Adrenal gland (tissue), 12 donors: ENCODE data around the gene BLZF1. TPM values are rescaled to one million over a fixed set of nuclear protein-coding genes. Genes with fewer than 3 reads are reported as not detected.

Experiments used
- DNase-seq, 7 donors: peaks; one replicate each; pipeline ENCODE4 v3.0.0-alpha.2; 2019 to 2020
- H3K27ac ChIP-seq, 5 donors: fragments of 200-600 bp; sonication (generic) in 4 of 5; 1 replicate in 3 of 5; 2 replicates in 2 of 5; pipeline versions ENCODE4 v1.5.1 to v1.8.0; 2016 to 2020; ENCODE audit warnings: mild to moderate bottlenecking in 1 of 5
- H3K27me3 ChIP-seq: fragments of 200-600 bp; 2 replicates; pipeline ENCODE4 v1.8.0; 2021
- H3K36me3 ChIP-seq, 2 donors: fragments of 200-600 bp; replicated peaks in 1 of 2; 1 replicate in 1 of 2; 2 replicates in 1 of 2; pipeline versions ENCODE4 v1.5.1 to v1.8.0; 2018 to 2022
- H3K4me1 ChIP-seq, 2 donors: fragments of 200-600 bp; replicated peaks in 1 of 2; 1 replicate in 1 of 2; 2 replicates in 1 of 2; pipeline versions ENCODE4 v1.5.1 to v1.8.0; 2018 to 2021
- H3K4me3 ChIP-seq, 4 donors: fragments of 200-600 bp; sonication (generic) in 3 of 4; one replicate each; pipeline ENCODE4 v1.5.1; 2016 to 2018
- H3K9me3 ChIP-seq, 3 donors: fragments of 200-600 bp; sonication (generic) in 1 of 3; replicated peaks in 1 of 3; 1 replicate in 2 of 3; 2 replicates in 1 of 3; pipeline versions ENCODE4 v1.5.1 to v1.8.0; 2016 to 2021
- POLR2A ChIP-seq, 2 donors: fragments of 450-650 bp; IDR thresholded peaks; one replicate each; pipeline ENCODE4 v1.6.1; 2017; ENCODE audit warnings: antibody characterized with exemption in 2 of 2, mild to moderate bottlenecking in 2 of 2, moderate library complexity in 1 of 2
- WGBS, 4 donors: extraction: QIAGEN DNeasy Blood & Tissue Kit in 2 of 4; methylation state at CpG; one replicate each; pipeline versions ENCODE4 v1.1.5 to v1.1.7; 2013 to 2017; 5-methylcytosine and 5-hydroxymethylcytosine counted together
- intact Hi-C, 2 donors: fragments of 100-400 bp; cut with DNase I; formaldehyde crosslinking; loops; one replicate each; pipeline versions ENCODE4 v1.14.1 to v1.15.0; 2022 to 2023
- polyA plus RNA-seq, 3 donors: library from polyadenylated mRNA; stranded (reverse); fragments of 200-250 nt in 2 of 3; fragments of 350-450 nt in 1 of 3; fragmentation: Illumina TruSeq in 1 of 3; extraction: RNeasy Lipid Tissue Mini Kit (QIAGEN cat#74804) in 1 of 3; gene quantifications; one replicate each; pipeline ENCODE4 v1.2.3, GENCODE V29; 2013 to 2014
- total RNA-seq, 9 donors: library from RNA; depleted of rRNA in 4 of 9; stranded (reverse); fragments of >200 nt in 4 of 9; fragments of 120-200 nt in 1 of 9; fragmentation: NEBNext Ultra II Directional in 1 of 9; extraction: Animal tissue kit (Norgen Biotek cat#: 25700) in 1 of 9; gene quantifications; one replicate each; pipeline versions ENCODE4 v1.1.0 to v1.2.4, GENCODE V29; 2013 to 2023
- TF ChIP-seq, protein P1 (sequence below), 6 experiments: fragments of 450-650 bp in 4 of 6; fragments of 200-600 bp in 2 of 6; sonication (generic) in 1 of 6; IDR thresholded peaks; 1 replicate in 5 of 6; 2 replicates in 1 of 6; pipeline versions ENCODE4 v1.5.1 to v1.8.0; 2016 to 2021; ENCODE audit warnings: antibody characterized with exemption in 6 of 6, mild to moderate bottlenecking in 2 of 6, moderate library complexity in 1 of 6
- donor health status: healthy with polysubstance abuse.
- donor health status: Bipolar disorder and iron deficiency.
- donor health status: DM: yes; HTN: yes; CAD: no.
- donor health status: DM: no; HTN: no; CAD: no.
- donor health status: DM: no; HTN: no; CAD: no.
- donor health status: DM: yes; HTN: yes; CAD: no.

The BLZF1 gene
- total and polyA plus RNA-seq, 12 donors: 7.5 to 36.0 (median 20.0) TPM

GRCh38 chr1:169371404-169371803 lies 3.4 kb downstream of the BLZF1 start:
- intact Hi-C loops: no loop called here
- no peaks in the 10 kb centered on the region for H3K27me3 ChIP-seq
- WGBS, 4 donors: 70 to 79% (median 74%) methylated on average over 1 of the region's 1 CpG
- no peaks in the 10 kb centered on the region for H3K9me3 ChIP-seq
- peaks cover 0 to 14% of the 10 kb centered on the region in 2 donors for H3K36me3 ChIP-seq
- peaks cover 8 to 12% of the 10 kb centered on the region in 2 donors for H3K4me1 ChIP-seq
- TF ChIP-seq POLR2A (IDR thresholded peaks at IDR 0.05): no peak
- TF ChIP-seq, protein P1, sequence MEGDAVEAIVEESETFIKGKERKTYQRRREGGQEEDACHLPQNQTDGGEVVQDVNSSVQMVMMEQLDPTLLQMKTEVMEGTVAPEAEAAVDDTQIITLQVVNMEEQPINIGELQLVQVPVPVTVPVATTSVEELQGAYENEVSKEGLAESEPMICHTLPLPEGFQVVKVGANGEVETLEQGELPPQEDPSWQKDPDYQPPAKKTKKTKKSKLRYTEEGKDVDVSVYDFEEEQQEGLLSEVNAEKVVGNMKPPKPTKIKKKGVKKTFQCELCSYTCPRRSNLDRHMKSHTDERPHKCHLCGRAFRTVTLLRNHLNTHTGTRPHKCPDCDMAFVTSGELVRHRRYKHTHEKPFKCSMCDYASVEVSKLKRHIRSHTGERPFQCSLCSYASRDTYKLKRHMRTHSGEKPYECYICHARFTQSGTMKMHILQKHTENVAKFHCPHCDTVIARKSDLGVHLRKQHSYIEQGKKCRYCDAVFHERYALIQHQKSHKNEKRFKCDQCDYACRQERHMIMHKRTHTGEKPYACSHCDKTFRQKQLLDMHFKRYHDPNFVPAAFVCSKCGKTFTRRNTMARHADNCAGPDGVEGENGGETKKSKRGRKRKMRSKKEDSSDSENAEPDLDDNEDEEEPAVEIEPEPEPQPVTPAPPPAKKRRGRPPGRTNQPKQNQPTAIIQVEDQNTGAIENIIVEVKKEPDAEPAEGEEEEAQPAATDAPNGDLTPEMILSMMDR (IDR thresholded peaks at IDR 0.05): no peak
- H3K4me3 ChIP-seq: no peak overlapping the region
- DNase-seq: no peak
- H3K27ac ChIP-seq: no peak overlapping the region

DNA sequence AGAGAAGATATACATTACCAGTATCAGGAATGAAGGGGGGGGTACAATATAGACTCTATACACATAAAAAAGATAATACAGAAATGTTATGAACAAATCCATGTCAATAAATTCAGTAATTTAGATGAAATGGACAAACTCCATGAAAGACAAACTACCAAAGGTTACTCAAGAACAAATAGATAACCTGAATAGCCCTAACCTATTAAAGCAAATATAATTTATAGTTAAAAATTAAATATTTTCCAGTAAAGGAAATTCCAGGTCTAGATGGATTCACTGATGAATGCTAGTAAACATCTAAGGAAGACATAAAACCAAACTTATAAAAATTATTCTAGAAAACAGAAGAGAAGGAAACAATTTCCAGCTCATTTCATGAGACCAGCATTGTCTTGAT lies 13.2 kb downstream of the BLZF1 start:
- Histone ChIP-seq H3K4me3 (no peak overlapping the region), H3K9me3 (no peaks in the 10 kb centered on the region), H3K27me3 (no peaks in the 10 kb centered on the region), H3K4me1 (no peaks in the 10 kb centered on the region), H3K27ac (no peak overlapping the region), H3K36me3 (peaks cover 0 to 59% of the 10 kb centered on the region in 2 donors)
- DNase-seq: no peak
- intact Hi-C loops: no loop called here
- TF ChIP-seq, protein P1 (IDR thresholded peaks at IDR 0.05): no peak
- TF ChIP-seq POLR2A (IDR thresholded peaks at IDR 0.05): no peak

DNA sequence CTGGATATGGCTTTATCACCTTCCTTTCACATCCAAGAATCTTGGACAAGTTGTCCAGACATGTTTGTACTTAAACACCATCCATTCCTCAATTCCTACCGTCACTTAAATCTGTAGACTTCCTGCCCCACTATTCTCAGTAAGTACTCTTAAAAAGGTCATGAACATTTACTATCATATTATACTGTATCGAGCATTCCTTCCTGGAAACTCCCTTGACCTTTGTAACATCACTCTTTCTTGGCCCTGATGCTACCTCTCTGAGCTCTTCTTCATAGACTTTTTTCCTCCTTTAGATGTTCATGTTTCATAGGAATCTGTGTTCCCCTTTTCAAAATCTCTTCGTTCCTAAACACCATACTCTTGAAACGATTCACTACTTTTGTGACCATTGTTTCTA lies 15.5 kb downstream of the BLZF1 start:
- no peaks in the 10 kb centered on the region for H3K4me1 ChIP-seq
- intact Hi-C loops: no loop called here
- no peak for TF ChIP-seq POLR2A (IDR thresholded peaks at IDR 0.05)
- TF ChIP-seq, protein P1 (IDR thresholded peaks at IDR 0.05): no peak
- H3K27me3 ChIP-seq: no peaks in the 10 kb centered on the region
- no peak for DNase-seq
- no peak overlapping the region for H3K27ac ChIP-seq
- no peak overlapping the region for H3K4me3 ChIP-seq
- WGBS, 4 donors: 65 to 84% (median 77%) methylated on average over 4 of the region's 4 CpGs
- peaks cover 0 to 57% of the 10 kb centered on the region in 2 donors for H3K36me3 ChIP-seq
- H3K9me3 ChIP-seq: no peaks in the 10 kb centered on the region

DNA sequence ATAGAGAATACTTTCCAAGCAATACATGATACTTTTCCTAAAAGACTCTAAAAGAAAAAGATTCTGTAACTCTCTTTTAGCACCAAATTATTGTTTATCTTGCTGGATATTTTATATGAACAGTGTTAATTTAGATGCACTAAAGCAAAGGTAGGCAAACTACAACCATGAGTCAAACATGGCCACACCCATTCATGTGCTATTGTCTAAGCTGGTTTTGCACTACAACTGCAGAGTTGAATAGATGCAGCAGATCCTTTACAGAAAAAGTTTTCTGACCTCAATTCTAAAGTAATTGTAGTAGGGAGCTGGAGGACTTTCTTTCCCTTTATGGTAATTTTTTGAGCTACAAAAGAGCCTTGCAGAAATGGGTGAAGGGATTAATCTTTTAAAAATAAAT lies 19.4 kb downstream of the BLZF1 start:
- Histone ChIP-seq H3K27ac (no peak overlapping the region), H3K27me3 (no peaks in the 10 kb centered on the region), H3K36me3 (peaks cover 0 to 47% of the 10 kb centered on the region in 2 donors), H3K9me3 (no peaks in the 10 kb centered on the region), H3K4me1 (no peaks in the 10 kb centered on the region), H3K4me3 (no peak overlapping the region)
- DNase-seq: no peak
- TF ChIP-seq POLR2A (IDR thresholded peaks at IDR 0.05): no peak
- TF ChIP-seq, protein P1 (IDR thresholded peaks at IDR 0.05): no peak
- intact Hi-C loops: no loop called here
